Mesenteric fat pad (tissue), 1 donor: ENCODE results near the gene ZNF140. TPM values are rescaled to one million over a fixed set of nuclear protein-coding genes. Genes with fewer than 3 reads are reported as not detected.
A peak's percentile ranks its signal among the peaks of the same experiment; 100 is the strongest.

Experiments used
- DNase-seq: peaks from one replicate; pipeline ENCODE4 v3.0.0-alpha.2; 2020; ENCODE audit warnings: low spot score
- total RNA-seq: library from RNA; stranded (reverse); fragmentation: NEBNext Ultra II Directional; extraction: Animal tissue kit (Norgen Biotek cat#: 25700); gene quantifications from one replicate; pipeline ENCODE4 v1.2.1, GENCODE V29; 2021
- donor health status: DM: yes; HTN: yes; CAD: no.

ZNF140 gene
- total RNA-seq, 1 donor from 2014 or later: 9.1 TPM

DNA sequence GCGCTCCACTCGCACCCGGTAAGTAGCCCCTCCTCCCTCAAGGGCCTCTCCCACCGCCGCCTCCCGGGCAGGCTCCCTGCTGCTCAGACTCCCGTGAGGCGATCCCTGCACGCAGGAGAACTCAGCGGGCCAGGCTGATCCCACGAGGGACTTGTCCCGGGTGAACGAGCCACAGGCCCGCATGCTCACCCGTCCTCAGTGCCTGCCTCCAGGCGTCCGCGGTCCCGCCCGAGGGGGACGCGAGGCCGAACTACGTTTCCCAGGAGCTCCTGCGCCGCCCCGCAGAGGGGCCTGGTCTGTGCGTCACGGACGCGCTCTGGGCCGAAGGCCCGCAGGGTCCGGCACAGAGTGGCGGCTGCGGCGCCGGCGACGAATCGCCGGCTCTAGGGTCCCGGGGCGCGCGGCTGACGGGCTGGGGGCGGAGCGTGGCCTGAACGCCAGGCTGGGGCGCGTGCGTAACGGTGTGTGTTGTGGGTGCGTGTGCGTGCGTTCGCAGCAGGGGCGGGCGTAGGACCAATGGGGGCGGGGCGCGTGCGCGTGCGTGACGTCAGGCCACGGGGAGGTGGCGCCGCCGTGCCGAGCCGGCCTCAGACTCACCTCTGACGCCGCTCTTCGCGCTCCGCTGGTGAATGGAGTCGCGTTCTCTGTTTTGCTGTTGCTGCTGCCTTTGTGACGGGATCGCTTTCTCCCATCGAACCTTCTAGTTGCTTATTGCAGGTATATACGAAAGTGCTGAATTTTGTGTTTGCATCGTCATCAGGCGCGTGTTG is 49.5 kb downstream of the ZNF140 start, which contains the start of the genes ZNF10 and ZNF891:
Gene ZNF10, plus strand, starts transcription at position 590 of the 770 bp plus-strand sequence. CDS start 13,866 bp downstream, outside the sequence.
Gene ZNF891, minus strand, starts transcription at position 237 of the 770 bp plus-strand sequence. CDS start 8,356 bp downstream, outside the sequence.
- DNase-seq: peak; percentile 98

DNA sequence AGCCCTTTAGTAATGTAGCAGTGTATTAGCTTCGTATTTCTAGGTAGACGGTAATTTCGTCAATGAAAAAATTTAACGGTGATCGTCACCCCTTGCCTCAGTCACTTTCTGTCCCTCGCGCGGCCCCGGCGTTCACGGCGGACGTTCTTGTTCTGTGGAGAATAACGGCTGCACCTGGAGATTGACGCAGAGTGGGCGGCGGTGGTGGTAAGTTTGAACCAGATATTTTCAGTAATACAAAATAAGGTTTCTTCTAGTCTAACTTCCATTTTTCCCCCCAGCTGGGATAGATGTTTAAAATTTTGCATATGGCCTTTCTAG is 50.0 kb downstream of the ZNF140 start:
- DNase-seq: no peak

DNA sequence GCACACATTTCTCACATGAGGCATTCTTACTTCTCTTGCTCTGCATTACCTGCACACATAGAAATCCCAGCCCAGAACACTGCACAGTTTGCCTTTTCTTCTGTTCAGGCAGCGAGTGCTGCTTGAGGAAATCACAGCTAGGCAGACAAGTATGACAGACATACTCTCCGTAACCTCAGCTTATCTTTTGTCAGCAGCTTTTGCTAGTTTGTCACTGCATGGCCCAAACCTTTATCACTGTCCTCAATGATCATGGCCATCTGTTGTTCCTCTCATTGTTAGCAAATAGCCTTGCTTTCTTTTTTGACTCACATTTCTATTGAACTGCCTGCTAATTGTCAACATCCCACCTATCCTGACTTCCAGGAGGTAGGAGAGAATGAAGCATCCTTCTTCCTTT is 55.0 kb downstream of the ZNF140 start:
- no peak for DNase-seq

DNA sequence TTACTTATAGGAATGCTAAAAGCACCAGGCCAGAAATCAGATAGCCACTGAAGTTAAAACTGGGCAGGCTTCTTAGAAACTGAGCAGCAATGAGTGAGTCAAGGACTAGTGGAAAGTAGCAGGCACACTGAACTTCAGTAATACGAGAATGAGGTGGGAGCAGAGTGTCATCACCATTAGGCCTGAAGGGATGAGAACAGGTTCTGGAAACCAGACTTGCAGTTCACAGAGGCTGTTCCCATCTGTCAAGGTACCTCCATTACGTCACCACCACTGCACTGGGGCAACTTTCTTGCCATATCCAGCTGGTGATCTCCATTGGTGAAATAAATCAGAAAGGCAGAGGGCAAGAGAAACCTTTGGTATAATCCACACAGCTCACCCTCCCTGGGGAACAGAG is 65.3 kb downstream of the ZNF140 start:
- DNase-seq: no peak

DNA sequence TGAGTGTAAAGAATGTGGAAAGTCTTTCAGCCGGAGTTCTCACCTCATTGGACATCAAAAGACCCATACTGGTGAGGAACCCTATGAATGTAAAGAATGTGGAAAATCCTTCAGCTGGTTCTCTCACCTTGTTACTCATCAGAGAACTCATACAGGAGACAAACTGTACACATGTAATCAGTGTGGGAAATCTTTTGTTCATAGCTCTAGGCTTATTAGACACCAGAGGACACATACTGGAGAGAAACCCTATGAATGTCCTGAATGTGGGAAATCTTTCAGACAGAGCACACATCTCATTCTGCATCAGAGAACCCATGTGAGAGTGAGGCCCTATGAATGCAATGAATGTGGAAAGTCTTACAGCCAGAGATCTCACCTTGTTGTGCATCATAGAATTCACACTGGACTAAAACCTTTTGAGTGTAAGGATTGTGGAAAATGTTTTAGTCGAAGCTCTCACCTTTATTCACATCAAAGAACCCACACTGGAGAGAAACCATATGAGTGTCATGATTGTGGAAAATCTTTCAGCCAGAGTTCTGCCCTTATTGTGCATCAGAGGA is 75.5 kb downstream of the ZNF140 start:
- DNase-seq: no peak

Other genes with a start within 250 kb of the ZNF140 start
- gene CHFR, start 193.3 kb upstream of the ZNF140 start, total RNA-seq: 47.0 TPM
- 8.0 TPM for gene ZNF605, start 124.6 kb upstream of the ZNF140 start, total RNA-seq
- 7.0 TPM for gene ZNF26, start 94.6 kb upstream of the ZNF140 start, total RNA-seq
- gene ZNF84, start 43.4 kb upstream of the ZNF140 start, total RNA-seq: 19.2 TPM
- 1.8 TPM for gene ZNF891, start 49.4 kb downstream of the ZNF140 start, total RNA-seq
- gene ZNF10, start 49.7 kb downstream of the ZNF140 start, total RNA-seq: 7.4 TPM
- gene ZNF268, start 100.6 kb downstream of the ZNF140 start, total RNA-seq: 10.8 TPM
- not detected for gene ANHX, start 155.0 kb downstream of the ZNF140 start, total RNA-seq